Nephron progenitor cell (in vitro differentiated cells): ENCODE data around the gene TSHR.
"Not testable (repeated sequence)": the region's sequence is repeated elsewhere in the genome, so short reads cannot be mapped to it uniquely, and the experiment has no call there.

ENCODE experiments used
- DNase-seq: peaks from one replicate; pipeline ENCODE4 v3.0.0; 2021
- H3K27ac Mint-ChIP-seq: 2 replicates; pipeline ENCODE4 v1.8.0; 2021; ENCODE audit warnings: mild to moderate bottlenecking, moderate library complexity, mixed read lengths
- H3K27me3 Mint-ChIP-seq: 2 replicates; pipeline ENCODE4 v1.8.0; 2021; ENCODE audit warnings: mild to moderate bottlenecking, low read depth, mixed read lengths; ENCODE audit not compliant: poor library complexity
- H3K36me3 Mint-ChIP-seq: 2 replicates; pipeline ENCODE4 v1.8.0; 2021; ENCODE audit warnings: low read depth, mixed read lengths
- H3K4me1 Mint-ChIP-seq: 2 replicates; pipeline ENCODE4 v1.8.0; 2021; ENCODE audit warnings: mixed read lengths
- H3K4me3 Mint-ChIP-seq: 2 replicates; pipeline ENCODE4 v1.8.0; 2021; ENCODE audit warnings: mild to moderate bottlenecking, moderate library complexity, mixed read lengths
- H3K9me3 Mint-ChIP-seq: 2 replicates; pipeline ENCODE4 v1.8.0; 2021; ENCODE audit warnings: mild to moderate bottlenecking, moderate library complexity, mixed read lengths
- TF ChIP-seq, protein P1 (sequence below): fragments of 200-600 bp; sonication (generic); IDR thresholded peaks from 2 replicates; pipeline ENCODE4 v1.5.0; 2021; ENCODE audit warnings: antibody characterized with exemption

Gene TSHR

DNA sequence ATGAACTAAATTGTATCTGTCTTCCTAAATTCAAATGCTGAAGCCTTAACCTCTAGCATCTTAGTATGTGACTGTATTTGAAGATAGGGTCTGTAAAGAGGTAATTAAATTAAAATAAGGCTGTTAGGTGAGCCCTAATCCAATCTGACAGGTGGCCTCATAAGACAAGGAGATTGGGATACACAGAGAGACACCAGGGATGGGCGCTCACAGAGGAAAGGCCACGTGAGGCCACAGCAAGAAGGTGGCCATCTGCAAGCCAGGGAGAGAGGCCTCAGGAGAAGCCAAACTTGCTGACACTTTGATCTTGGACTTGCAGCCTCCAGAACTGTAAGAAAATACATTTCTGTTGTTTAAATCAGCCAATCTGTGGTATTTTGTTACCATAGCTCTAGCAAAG, 154.8 kb downstream of the TSHR start:
- H3K36me3 Mint-ChIP-seq, result peaks cover 17% of the 10 kb centered on the region
- TF ChIP-seq, protein P1, sequence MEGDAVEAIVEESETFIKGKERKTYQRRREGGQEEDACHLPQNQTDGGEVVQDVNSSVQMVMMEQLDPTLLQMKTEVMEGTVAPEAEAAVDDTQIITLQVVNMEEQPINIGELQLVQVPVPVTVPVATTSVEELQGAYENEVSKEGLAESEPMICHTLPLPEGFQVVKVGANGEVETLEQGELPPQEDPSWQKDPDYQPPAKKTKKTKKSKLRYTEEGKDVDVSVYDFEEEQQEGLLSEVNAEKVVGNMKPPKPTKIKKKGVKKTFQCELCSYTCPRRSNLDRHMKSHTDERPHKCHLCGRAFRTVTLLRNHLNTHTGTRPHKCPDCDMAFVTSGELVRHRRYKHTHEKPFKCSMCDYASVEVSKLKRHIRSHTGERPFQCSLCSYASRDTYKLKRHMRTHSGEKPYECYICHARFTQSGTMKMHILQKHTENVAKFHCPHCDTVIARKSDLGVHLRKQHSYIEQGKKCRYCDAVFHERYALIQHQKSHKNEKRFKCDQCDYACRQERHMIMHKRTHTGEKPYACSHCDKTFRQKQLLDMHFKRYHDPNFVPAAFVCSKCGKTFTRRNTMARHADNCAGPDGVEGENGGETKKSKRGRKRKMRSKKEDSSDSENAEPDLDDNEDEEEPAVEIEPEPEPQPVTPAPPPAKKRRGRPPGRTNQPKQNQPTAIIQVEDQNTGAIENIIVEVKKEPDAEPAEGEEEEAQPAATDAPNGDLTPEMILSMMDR, result no peak
- peaks cover 6% of the 10 kb centered on the region for H3K4me1 Mint-ChIP-seq
- no peak for DNase-seq
- H3K4me3 Mint-ChIP-seq, result no peak overlapping the region
- peaks cover 19% of the 10 kb centered on the region for H3K9me3 Mint-ChIP-seq
- peaks cover 3% of the 10 kb centered on the region for H3K27me3 Mint-ChIP-seq
- H3K27ac Mint-ChIP-seq, result no peak overlapping the region

DNA sequence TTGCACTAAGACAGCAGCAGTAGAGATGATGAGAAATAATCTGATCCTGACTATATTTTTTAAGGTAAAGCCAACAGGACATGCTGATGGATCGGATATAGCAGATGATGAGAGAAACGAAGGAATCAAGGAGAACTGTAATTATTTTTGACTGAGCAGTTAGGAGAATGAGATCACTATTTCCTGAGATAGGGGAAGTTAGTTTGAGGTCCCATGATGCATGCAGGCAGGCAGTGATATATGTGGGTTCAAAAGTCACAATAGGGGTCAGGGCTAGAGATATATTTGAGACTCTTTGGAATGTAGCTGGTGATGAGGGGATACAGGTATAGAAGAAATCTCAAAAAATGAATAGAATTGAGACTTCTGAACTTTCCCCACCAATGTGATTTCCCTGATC, 157.8 kb downstream of the TSHR start:
- H3K9me3 Mint-ChIP-seq, result peaks cover 21% of the 10 kb centered on the region
- DNase-seq, result no peak
- H3K4me1 Mint-ChIP-seq, result peaks cover 6% of the 10 kb centered on the region
- no peaks in the 10 kb centered on the region for H3K27me3 Mint-ChIP-seq
- H3K36me3 Mint-ChIP-seq, result peaks cover 17% of the 10 kb centered on the region
- no peak overlapping the region for H3K27ac Mint-ChIP-seq
- TF ChIP-seq, protein P1, result no peak
- H3K4me3 Mint-ChIP-seq, result no peak overlapping the region

DNA sequence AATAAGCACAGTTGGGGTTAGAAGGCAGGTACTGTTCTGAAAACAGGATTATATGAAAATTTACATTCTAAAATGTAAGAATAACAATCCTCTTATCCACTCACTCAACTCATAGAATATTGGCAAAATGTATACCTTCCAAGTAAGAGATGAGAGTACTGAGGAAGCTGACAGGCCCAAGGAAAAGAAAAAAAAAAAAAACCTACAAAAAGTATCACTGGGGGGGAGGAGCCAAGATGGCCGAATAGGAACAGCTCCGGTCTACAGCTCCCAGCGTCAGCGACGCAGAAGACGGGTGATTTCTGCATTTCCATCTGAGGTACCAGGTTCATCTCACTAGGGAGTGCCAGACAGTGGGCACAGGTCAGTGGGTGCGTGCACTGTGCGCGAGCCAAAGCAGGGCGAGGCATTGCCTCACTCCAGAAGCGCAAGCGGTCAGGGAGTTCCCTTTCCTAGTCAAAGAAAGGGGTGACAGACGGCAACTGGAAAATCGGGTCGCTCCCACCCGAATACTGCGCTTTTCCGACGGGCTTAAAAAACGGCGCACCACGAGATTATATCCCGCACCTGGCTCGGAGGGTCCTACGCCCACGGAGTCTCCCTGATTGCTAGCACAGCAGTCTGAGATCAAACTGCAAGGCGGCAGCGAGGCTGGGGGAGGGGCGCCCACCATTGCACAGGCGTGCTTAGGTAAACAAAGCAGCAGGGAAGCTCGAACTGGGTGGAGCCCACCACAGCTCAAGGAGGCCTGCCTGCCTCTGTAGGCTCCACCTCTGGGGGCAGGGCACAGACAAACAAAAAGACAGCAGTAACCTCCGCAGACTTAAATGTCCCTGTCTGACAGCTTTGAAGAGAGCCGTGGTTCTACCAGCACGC, 158.8 kb downstream of the TSHR start:
- not testable (repeated sequence) for H3K27ac Mint-ChIP-seq, H3K4me1 Mint-ChIP-seq, H3K27me3 Mint-ChIP-seq
- Mint-ChIP-seq H3K9me3 (peaks cover 24% of the 10 kb centered on the region), H3K4me3 (peak overlapping the region; percentile 36), H3K36me3 (peaks cover 17% of the 10 kb centered on the region)
- DNase-seq, result peak; percentile 4

DNA sequence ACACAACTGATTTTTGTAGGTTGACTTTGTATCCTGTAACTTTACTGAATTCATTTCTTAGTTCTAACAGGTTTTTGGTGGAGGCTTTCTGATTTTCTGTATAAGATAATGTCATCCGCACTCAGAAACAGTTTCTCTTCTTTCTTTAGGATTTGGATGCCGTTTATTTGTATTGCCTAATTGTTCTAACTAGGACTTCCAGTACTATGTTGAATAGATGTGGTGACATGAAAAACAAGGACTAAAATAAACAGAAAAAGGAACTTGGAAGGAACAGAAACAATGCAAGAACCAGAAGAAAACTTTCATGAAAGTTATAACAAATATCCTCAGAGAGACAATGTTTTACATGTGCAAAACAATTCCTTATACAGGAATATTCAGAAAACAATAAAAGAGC, 165.1 kb downstream of the TSHR start:
- no peak overlapping the region for H3K4me3 Mint-ChIP-seq
- no peaks in the 10 kb centered on the region for H3K27me3 Mint-ChIP-seq
- no peaks in the 10 kb centered on the region for H3K36me3 Mint-ChIP-seq
- H3K4me1 Mint-ChIP-seq, result no peaks in the 10 kb centered on the region
- DNase-seq, result no peak
- TF ChIP-seq, protein P1, result no peak
- no peak overlapping the region for H3K27ac Mint-ChIP-seq
- peaks cover 18% of the 10 kb centered on the region for H3K9me3 Mint-ChIP-seq

DNA sequence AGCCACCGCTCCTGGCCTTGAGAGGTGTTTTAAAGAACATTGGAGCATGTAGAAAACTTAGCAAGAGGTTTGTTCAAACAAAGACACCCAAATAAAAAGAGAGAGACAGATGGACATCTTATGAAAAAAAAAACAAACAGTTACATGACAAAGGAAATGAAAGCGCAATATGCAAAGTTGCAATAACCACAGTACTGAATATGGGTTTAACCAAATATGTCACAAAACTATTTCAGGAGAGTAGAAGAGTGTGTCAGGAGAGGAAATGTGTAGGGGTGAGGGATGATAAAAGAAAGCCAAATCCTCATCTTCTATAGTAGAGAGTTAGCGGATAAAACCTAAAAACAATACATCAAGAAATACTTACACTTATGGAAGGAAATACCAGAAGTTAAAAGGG, 166.9 kb downstream of the TSHR start:
- Mint-ChIP-seq H3K4me3 (no peak overlapping the region), H3K4me1 (no peaks in the 10 kb centered on the region), H3K27ac (no peak overlapping the region), H3K9me3 (peaks cover 21% of the 10 kb centered on the region), H3K27me3 (no peaks in the 10 kb centered on the region), H3K36me3 (no peaks in the 10 kb centered on the region)
- TF ChIP-seq, protein P1, result no peak
- DNase-seq, result no peak

DNA sequence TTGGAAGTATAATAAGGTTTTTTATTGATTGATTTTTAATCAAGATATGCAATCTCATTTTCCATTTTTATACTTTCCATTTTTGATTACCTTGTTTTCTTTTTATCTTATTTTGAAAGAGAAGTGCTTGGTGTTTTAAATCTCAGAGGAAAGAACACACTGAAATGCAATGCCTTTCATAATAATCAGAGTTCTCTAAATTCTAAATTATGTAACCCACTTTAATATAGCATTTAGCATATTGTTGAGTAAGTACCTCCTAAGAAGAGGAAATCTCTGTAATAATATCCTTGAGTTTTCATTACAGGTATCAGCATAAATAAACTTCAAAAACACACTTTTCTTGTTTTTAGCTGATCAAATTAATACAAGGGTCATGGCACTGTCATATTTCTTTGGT, 168.4 kb downstream of the TSHR start:
- Mint-ChIP-seq H3K36me3 (no peaks in the 10 kb centered on the region), H3K27ac (no peak overlapping the region), H3K4me1 (no peaks in the 10 kb centered on the region), H3K27me3 (no peaks in the 10 kb centered on the region), H3K9me3 (peaks cover 17% of the 10 kb centered on the region), H3K4me3 (no peak overlapping the region)
- no peak for DNase-seq
- TF ChIP-seq, protein P1, result no peak
